Caki2 (cell line): ENCODE data around the gene WAC. TPM values are rescaled to one million over a fixed set of nuclear protein-coding genes. Genes with fewer than 3 reads are reported as not detected.
"Not testable (repeated sequence)": the region's sequence is repeated elsewhere in the genome, so short reads cannot be mapped to it uniquely, and the experiment has no call there.

Source experiments
- DNase-seq: peaks from one replicate; pipeline ENCODE4 v3.0.0-alpha.2; 2015; ENCODE audit warnings: low read depth
- in situ Hi-C: cut with HindIII; loops from 2 replicates; pipeline ENCODE4 v1.10.0; 2016; ENCODE audit warnings: low sequenced_read_pairs, low pct_unique_long_range_greater_than_20kb, mixed read lengths
- total RNA-seq: library from RNA; depleted of rRNA; stranded (reverse); fragments of >200 nt; shearing (Covaris generic); gene quantifications from 2 replicates; pipeline ENCODE4 v1.2.3, GENCODE V29; 2014; ENCODE audit warnings: low replicate concordance

Gene WAC
- total RNA-seq, 1 experiment from 2014 or later: 39.5 TPM

- no peak for DNase-seq
These were observed 54.5 kb downstream of the WAC start for GRCh38 chr10:28587270-28587969.

GRCh38 chr10:28587970-28588290 lies 55.0 kb downstream of the WAC start:
- peak; percentile 74 for DNase-seq
- in situ Hi-C loops: no loop called here

More at GRCh38 chr10:28587270-28587969, 54.5 kb downstream of the WAC start:
- in situ Hi-C loops: no loop called here

DNA sequence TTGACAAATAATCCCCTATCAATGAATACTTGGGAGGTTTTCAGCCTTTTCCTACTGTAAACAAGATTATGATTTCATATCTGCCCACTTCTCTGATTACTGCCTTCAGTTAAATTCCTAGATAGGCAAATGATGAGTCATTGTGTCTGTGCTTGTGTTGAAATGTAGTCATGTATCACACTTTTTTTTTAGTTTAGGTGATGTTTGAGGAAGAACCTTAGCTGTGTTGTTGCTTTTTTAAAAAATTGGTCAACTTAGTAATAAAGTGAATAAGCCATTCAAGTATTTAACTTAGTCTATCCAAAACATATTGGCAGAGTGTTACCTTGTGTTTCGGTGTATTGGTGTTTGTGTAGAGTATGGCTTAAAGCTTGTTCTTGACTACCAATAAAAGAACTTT lies 60.0 kb downstream of the WAC start:
- in situ Hi-C loops: no loop called here
- DNase-seq: peak; percentile 66

GRCh38 chr10:28593811-28594210 lies 60.9 kb downstream of the WAC start:
- in situ Hi-C loops: no loop called here
- DNase-seq: no peak

GRCh38 chr10:28594406-28594805 lies 61.5 kb downstream of the WAC start:
- no peak for DNase-seq
- in situ Hi-C loops: no loop called here

GRCh38 chr10:28595613-28596012 lies 62.7 kb downstream of the WAC start:
- in situ Hi-C loops: no loop called here
- DNase-seq: no peak

- DNase-seq: no peak
- in situ Hi-C loops: no loop called here
These were observed 67.1 kb downstream of the WAC start for GRCh38 chr10:28600056-28600455.

DNA sequence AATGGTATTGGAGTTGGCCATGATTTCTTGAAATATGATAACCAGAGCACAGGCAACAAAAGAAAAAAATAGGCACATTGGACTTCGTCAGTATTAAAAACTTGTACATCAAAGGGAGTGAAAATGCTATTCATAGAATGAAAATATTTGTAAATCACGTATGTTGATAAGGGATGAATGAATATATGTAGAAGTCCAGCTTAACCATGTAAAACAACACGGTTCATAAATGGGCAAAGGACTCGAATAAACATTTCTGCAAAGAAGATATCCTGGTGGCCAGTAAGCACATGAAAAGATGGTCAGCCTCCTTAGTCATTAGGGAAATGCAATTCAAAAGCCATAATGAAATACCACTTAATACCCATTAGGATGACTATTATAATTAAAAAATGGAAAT lies 68.1 kb downstream of the WAC start:
- in situ Hi-C loops: no loop called here
- no peak for DNase-seq

DNA sequence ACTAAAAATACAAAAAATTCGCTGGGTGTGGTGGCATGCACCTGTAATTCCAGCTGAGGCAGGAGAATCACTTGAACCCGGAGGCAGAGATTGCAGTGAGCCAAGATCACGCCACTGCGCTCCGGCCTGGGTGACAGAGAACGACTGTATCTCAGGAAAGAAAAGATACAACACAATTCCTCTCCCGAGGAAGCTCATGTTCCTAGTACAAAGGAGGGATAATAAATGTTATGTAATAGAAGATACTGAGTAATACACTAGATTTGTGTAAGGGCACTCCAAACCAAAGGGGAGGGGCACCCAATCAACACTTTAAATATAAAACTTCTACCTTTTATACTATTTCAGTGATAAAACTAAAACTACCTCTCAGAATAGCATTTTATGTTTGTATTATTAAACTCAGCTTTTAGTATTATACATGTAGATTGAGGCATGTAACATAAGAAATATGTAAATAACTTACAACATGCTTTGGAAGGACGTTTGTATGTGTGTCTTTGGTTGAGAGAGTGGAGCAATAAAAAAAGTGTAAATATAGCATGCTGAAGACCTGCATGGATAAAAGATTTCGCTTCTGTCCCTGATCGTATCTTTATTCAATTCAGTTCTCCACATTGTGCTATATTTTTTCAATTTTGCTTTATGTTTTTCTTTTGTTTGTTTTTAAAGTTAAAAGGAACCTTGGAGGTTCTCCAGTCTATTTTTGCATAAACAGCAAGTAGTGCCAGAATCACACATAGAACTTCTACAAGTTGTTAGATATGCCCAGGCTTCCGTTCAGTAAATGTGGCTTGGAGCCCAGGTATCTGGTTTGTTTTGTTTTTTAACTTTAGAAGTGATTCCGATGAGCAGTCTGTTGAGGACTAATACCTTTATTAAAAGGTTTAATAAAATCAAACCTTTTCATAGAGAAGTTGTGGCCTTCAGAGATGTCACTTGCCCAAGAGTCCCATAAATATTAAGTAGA lies 71.9 kb downstream of the WAC start:
- in situ Hi-C loops: no loop called here
- no peak for DNase-seq

GRCh38 chr10:28606568-28606967 lies 73.7 kb downstream of the WAC start:
- in situ Hi-C loops: no loop called here
- DNase-seq: no peak

DNA sequence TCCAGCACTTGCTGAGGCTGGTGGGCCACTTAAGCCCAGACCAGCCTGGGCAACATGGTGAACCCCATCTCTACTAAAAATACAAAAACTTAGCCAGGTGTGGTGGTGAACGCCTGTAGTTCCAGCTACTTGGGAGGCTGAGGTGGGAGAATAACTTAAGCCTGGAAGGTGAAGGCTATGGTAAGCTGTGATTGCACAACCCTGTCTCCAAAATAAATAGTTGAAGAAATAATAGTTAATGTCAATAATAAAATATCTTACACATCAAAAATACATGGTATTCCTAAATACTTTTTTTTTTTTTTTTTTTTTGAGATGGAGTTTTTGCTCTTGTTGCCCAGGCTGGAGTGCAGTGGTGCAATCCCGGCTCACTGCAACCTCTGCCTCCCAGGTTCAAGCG lies 76.7 kb downstream of the WAC start:
- in situ Hi-C loops, DNase-seq: not testable (repeated sequence)

DNA sequence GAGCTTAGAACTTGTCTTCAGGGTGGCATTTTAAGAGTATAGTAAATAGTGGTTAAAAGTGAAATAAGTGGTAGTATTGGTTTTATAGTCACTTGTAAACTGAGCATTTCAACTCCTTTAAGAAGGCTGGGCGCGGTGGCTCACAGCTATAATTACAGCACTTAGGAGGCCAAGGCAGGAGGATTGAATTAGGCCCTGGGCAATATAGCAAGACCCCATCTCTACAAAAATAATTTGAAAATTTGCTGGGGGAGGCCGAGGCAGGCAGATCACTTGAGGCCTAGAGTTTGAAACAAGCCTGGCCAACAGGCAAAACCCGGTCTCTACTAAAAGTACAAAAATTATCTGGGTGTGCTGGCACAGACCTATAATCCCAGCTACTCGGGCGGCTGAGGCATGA lies 80.0 kb downstream of the WAC start:
- in situ Hi-C loops: no loop called here
- no peak for DNase-seq

- DNase-seq: no peak
These were observed 83.6 kb downstream of the WAC start for GRCh38 chr10:28616514-28616913.

DNA sequence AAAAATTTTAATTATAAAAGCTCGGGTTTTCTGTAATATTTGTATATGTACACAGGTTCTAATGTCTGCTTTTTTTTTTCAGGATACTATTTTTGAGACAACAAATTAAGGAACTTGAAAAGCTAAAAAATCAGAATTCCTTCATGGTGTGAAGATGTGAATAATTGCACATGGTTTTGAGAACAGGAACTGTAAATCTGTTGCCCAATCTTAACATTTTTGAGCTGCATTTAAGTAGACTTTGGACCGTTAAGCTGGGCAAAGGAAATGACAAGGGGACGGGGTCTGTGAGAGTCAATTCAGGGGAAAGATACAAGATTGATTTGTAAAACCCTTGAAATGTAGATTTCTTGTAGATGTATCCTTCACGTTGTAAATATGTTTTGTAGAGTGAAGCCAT lies 86.5 kb downstream of the WAC start:
- in situ Hi-C loops: no loop called here
- DNase-seq: no peak

More at GRCh38 chr10:28616514-28616913, 83.6 kb downstream of the WAC start:
- in situ Hi-C loops: no loop called here

DNA sequence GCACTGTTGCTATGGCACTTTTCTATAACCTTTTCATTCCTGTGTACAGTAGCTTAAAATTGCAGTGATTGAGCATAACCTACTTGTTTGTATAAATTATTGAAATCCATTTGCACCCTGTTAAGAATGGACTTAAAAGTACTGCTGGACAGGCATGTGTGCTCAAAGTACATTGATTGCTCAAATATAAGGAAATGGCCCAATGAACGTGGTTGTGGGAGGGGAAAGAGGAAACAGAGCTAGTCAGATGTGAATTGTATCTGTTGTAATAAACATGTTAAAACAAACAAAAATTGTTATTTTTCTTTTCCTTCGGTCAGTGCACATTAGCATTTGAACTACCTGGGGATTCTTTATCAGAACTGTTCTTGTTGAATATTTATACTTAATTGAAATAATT lies 87.3 kb downstream of the WAC start:
- in situ Hi-C loops: no loop called here
- no peak for DNase-seq

GRCh38 chr10:28623483-28623882 lies 90.6 kb downstream of the WAC start:
- no peak for DNase-seq
- in situ Hi-C loops: no loop called here

- in situ Hi-C loops: no loop called here
- no peak for DNase-seq
These were observed 91.4 kb downstream of the WAC start for GRCh38 chr10:28624351-28624750.

- in situ Hi-C loops: no loop called here
- no peak for DNase-seq
These were observed 94.2 kb downstream of the WAC start for GRCh38 chr10:28627102-28627501.

- peak; percentile 69 for DNase-seq
- in situ Hi-C loops: no loop called here
These were observed 95.4 kb downstream of the WAC start for GRCh38 chr10:28628184-28628893.
